GM21360 (cell line): ENCODE results near the gene MOSPD3.
A peak's percentile ranks its signal among the peaks of the same experiment; 100 is the strongest.

Experiments
- ATAC-seq: cut with Tn5 transposase; IDR thresholded peaks from one replicate; pipeline ENCODE4 v1.9.1; 2021; ENCODE audit warnings: mild to moderate bottlenecking, moderate library complexity; ENCODE audit not compliant: unreplicated experiment

Gene MOSPD3

DNA sequence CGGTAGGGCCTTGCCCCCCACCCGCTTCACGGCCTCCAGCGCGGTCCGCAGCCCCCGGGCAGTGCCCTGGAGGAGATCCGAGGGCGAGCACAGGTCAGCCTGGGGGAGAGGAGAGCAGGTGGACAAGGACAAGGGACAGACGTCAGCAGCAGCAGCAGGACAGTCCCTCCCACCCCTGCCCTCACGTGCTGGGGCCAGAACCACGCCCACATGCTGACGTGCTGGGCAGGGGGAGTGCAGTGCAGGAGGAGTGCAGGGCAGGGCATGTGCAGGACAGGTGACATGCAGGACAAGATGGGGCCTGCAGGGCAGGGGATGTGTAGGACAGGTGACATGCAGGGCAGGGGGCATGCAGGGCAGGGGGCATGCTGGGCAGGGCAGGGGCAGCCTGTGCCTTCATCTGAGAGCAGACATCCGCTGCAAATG lies 37.1 kb upstream of the MOSPD3 start:
- no peak for ATAC-seq

DNA sequence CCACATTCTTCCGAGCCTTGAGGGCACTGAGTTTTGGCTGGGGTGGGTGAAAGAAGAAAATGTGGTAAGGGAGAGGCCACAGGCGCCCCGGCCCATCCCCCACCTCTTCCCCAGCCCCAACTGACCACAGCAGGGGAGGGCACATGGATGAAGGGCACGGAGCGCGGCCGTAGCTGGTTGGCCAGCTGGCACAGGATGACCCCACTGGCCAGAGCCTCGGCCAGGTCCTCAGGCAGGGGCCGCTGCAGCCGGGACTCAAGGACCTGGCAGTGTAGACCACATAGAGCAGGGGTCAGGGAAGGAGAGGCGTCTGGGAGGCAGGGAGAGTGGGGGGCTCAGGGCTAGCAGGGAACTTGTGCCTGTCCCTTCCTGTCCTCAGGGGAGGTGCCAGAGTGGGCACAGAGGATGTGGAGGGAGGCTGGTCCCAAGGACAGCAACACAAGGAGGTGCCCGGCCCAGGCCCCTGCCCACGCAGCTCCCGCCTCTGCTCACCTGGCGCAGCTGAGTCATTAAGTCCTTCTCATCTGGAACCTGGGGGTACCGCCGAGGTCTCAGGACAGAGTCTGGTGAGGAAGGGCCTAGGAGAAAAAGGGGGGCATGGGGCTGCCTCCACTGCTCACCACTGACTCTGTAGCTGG lies 36.5 kb upstream of the MOSPD3 start:
- ATAC-seq, result no peak

DNA sequence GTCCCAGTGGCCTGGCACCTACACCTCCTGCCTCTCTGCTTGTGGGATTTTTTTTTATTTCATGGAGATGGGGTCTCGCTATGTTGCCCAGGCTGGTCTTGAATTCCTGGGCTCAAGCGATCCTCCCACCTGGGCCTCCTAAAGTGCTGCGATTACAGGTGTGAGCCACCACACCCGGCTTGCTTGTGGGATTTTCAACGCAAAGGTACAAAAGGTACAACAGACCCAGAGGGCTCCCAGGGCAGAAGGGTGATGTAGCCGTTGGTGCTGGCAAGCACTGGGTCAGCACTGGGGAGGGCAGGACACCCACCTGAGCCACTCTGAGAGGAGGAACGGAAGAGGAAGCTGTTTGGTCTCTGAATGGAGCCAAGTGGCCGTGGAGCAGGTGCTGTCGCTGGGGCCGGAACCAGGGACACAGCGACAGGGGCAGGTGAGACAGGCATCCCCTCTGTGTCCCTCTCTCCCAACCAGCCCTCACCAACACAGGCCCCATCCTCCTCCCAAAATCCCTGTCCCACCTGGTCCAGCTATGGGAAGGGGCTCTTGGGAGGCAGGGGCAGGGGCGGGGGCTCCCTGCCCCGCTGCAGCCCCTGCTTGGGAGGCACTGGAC lies 35.9 kb upstream of the MOSPD3 start:
- ATAC-seq, result no peak

- no peak for ATAC-seq
Observed at GRCh38 chr7:100577103-100577502, 35.2 kb upstream of the MOSPD3 start.

DNA sequence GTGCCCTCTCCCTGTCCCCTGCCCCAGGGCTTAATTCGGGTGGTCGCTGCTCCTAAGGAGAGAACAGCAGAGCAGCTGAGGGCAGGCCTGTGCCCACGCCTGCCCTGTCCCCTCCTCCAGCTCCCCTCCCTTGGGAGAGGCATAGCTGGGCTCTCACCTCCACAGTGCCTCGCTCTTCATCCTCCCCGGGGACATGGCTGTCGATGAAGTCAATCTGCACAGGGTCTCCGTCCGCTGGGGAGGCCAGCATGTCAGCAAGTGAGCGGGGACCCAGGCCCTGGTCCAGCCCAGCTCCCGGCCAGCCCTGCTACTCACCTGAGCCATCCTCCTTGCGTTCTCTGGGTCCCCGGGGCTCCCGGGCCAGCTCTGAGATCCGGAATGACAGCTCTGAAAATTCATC lies 34.8 kb upstream of the MOSPD3 start:
- ATAC-seq, result no peak

- ATAC-seq, result no peak
Observed at GRCh38 chr7:100578246-100579183, 33.8 kb upstream of the MOSPD3 start.

DNA sequence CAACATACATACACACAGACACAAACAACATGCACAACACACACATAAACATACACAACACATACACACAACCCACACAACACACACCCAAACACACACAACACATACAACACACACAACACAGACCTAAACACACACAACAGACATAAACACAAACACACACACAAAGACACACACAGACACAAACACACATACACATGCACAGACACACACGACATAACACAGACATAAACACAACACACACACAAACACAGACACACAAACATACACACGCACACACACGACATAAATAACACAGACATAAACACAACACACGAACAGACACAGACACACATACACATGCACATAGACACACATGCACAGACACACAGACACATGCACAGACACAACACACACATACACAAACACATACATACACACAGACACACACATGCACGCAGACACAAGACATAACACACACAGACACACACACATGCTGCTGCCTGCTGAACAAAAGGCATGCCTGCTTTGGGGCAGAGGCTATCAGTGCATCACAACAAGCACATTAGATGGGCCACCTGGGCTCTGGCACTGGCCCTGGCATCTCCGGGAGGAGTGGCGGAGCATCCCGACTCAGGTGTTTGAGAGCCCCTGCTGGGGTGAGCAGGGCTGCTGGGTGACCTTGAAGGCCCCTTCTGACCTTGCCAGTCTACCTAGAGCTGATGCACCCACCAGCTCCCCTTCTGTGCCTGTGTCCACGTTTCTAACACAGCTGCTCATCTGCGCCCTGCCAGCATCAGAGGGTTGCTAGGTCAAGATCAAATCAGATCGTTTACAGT lies 31.7 kb upstream of the MOSPD3 start:
- no peak for ATAC-seq

DNA sequence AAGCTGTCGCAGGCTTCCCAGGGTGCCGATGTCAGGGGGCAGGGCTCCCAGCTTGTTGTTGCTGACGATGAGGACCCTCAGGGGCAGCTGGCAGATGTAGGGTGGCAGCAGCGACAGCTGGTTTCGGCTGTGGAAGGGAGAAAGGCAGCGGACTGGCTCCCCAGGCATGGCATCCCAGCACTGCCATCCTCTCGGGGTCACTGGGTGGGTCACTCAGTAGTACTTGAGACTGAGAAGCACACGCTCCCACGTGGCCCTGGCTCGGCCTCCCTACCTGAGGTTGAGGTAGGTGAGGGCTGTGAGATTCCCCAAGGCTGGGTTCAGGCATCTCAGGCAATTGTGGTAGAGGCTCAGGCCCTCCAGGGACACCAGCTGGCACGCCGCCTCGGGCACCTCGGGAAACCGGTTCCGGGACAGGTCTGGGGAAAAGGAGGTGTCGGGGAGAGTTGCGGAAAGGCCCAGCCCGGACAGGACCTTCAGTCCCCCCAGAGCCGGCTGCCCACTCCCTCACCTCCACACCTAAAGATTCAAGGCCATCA lies 30.2 kb upstream of the MOSPD3 start:
- no peak for ATAC-seq

DNA sequence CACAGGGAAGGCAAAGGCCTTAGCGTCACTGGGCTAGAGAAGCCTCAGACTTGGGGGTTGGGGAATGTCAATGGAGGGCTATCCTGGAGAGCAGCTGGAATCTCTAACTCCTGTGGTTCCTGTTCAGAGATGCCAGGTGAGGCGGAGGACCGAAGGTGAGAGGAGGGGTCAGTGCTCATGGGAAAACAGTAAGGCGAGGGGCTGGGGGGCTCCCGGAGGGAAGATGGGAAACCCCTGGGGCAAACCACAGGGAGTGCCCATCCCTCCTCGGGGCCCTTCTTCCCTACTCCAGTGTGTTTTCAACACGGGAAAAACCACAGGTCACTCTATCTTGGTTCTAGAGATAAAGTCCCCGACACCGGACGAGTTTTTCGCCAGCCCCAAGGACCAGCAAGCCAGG lies 29.7 kb upstream of the MOSPD3 start:
- ATAC-seq, result no peak

DNA sequence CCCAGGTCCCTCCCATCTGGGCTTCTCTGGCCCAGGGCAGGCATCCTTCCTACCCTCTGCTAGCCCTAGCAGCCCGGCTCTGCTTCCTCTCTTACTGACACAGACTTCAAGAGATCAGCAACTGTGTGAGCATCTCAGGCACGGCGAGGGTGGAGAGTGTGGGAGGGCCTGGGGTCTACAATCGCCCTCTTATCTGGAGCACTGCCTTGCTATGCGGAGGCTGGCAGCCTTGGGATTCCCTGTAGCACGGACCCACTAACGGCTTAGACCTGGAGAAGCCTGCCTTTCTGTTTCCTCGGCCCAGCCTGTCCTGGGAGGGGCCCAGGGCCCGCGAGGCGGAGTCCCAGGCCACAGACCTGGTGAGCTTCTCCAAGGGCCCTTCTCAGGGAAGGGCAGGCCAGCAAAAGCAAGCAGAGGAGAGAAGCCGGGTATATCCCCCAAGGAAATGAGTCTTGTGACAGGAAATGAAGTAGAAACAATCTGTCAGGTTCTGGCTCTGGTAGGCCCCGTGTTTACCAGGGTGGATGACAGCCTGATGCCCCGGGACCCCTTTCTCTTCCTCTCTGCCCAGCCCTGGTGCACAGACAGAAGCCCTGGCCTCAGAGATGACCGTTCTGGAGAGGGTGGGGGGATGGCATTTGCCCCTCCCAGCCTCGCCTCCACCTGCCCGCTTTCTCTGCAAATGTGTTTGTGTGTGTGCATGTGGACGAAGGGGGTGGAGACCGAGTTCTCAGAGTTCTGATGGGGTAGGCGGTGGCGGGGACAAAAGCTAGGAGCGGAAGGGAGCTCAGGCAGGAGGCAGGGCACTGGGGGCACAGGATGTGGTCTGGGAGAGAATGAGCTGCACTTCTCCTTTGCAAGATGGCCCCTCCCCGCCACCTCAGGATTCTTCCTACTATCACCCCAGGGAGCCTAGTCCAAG lies 28.9 kb upstream of the MOSPD3 start:
- no peak for ATAC-seq

GRCh38 chr7:100584054-100584682 lies 28.2 kb upstream of the MOSPD3 start:
- no peak for ATAC-seq

DNA sequence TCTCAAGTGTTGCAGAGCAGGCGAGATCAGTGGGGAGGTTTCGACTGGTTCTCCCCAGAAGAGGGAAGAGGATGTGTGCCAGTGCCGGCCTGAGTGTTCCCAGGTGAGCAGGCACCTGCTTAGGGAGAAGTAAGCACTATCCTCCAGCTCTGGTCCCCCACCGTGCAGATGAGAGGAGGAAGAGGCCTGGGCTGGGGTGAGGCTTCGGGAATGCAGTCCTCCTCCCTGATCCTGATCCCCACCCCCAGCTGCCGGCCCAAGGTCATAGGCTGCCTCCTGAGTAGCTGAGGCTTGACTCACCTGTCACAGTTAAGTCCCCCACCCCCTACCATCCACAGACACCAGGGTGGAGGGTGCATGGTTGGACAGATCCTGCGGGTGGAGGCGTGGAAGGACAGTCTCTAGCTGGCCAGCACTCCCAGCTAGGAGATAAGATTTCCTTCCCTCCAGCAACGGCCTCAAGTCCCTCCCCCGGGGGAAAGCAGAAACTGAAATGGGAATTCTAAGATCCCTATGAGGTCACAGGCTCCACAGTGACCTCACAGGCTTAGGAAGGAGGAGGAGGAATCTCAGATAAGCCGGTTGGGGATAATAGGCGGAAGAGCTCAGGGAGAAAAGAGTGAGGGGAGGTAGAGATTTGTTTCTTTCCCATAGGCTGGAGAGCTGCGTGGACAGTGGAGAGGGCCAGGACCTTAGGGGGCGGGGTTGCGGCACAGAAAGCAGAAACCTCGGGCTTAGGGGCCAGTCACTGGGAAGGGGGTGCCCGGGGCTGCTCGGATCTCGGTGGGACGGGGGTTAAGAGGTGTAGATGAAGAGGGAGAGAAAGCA lies 27.4 kb upstream of the MOSPD3 start:
- ATAC-seq, result no peak

- peak; percentile 20 for ATAC-seq
Observed at GRCh38 chr7:100585511-100586265, 26.7 kb upstream of the MOSPD3 start, which contains the start of gene LRCH4. LRCH4 (minus strand) TSS chr7:100586129; CDS start chr7:100586100, 29 bp downstream.

- ATAC-seq, result peak; percentile 83
Observed at GRCh38 chr7:100586266-100587025, 25.9 kb upstream of the MOSPD3 start, which contains the start of gene FBXO24. FBXO24 (plus strand) TSS chr7:100586328; CDS start chr7:100586626, 298 bp downstream.

- no peak for ATAC-seq
Observed at GRCh38 chr7:100588438-100588837, 23.9 kb upstream of the MOSPD3 start.

GRCh38 chr7:100589341-100589947 lies 22.9 kb upstream of the MOSPD3 start:
- no peak for ATAC-seq
